GM18870 (cell line): ENCODE measurements around the gene HOXC5.

Source experiments
- ATAC-seq: cut with Tn5 transposase; IDR thresholded peaks from one replicate; pipeline ENCODE4 v1.9.1; 2021; ENCODE audit warnings: moderate library complexity; ENCODE audit not compliant: unreplicated experiment

Gene HOXC5

GRCh38 chr12:54045401-54045800 lies 12.6 kb downstream of the HOXC5 start:
- no peak for ATAC-seq

- no peak for ATAC-seq
Observed at GRCh38 chr12:54045868-54046521, 13.1 kb downstream of the HOXC5 start.

- ATAC-seq, result no peak
Observed at GRCh38 chr12:54046809-54047159, 13.9 kb downstream of the HOXC5 start.

GRCh38 chr12:54047160-54047963 lies 14.5 kb downstream of the HOXC5 start:
- no peak for ATAC-seq

GRCh38 chr12:54047964-54048303 lies 15.1 kb downstream of the HOXC5 start:
- no peak for ATAC-seq

GRCh38 chr12:54048406-54049093 lies 15.7 kb downstream of the HOXC5 start:
- ATAC-seq, result no peak

GRCh38 chr12:54049108-54049507 lies 16.3 kb downstream of the HOXC5 start:
- no peak for ATAC-seq

GRCh38 chr12:54050482-54050810 lies 17.6 kb downstream of the HOXC5 start:
- no peak for ATAC-seq

GRCh38 chr12:54051026-54051842 lies 18.4 kb downstream of the HOXC5 start:
- ATAC-seq, result no peak

- no peak for ATAC-seq
Observed at GRCh38 chr12:54051874-54052437, 19.1 kb downstream of the HOXC5 start.

- ATAC-seq, result no peak
Observed at GRCh38 chr12:54052438-54053002, 19.7 kb downstream of the HOXC5 start.

GRCh38 chr12:54053003-54053750 lies 20.3 kb downstream of the HOXC5 start:
- ATAC-seq, result no peak

GRCh38 chr12:54053751-54054741 lies 21.2 kb downstream of the HOXC5 start, which contains the start of gene HOXC4:
HOXC4 (plus strand) TSS chr12:54053835; CDS start chr12:54053923, 88 bp downstream.
- no peak for ATAC-seq

- ATAC-seq, result no peak
Observed at GRCh38 chr12:54054742-54055194, 21.9 kb downstream of the HOXC5 start.

GRCh38 chr12:54055552-54055951 lies 22.7 kb downstream of the HOXC5 start:
- ATAC-seq, result no peak

GRCh38 chr12:54056110-54056509 lies 23.3 kb downstream of the HOXC5 start:
- no peak for ATAC-seq

- ATAC-seq, result no peak
Observed at GRCh38 chr12:54058128-54058768, 25.4 kb downstream of the HOXC5 start.

- no peak for ATAC-seq
Observed at GRCh38 chr12:54059668-54060067, 26.8 kb downstream of the HOXC5 start.
